Body of pancreas (tissue), 4 donors: ENCODE data around the gene DOCK2. TPM values are rescaled to one million over a fixed set of nuclear protein-coding genes. Genes with fewer than 3 reads are reported as not detected.

ENCODE experiments used
- ATAC-seq: fragments of 150-250 bp; one replicate; pipeline ENCODE4 v1.9.1; 2016
- DNase-seq, 4 donors: peaks; one replicate each; pipeline ENCODE4 v3.0.0-alpha.2; 2019
- H3K27ac ChIP-seq, 4 donors: fragments of 200-600 bp; sonication (generic); 1 replicate in 3 of 4; 2 replicates in 1 of 4; pipeline versions ENCODE4 v1.5.1 to v1.6.1; 2016 to 2019; ENCODE audit warnings: mild to moderate bottlenecking in 1 of 4, mixed read lengths in 1 of 4, moderate library complexity in 1 of 4
- H3K27me3 ChIP-seq, 2 donors: fragments of 200-600 bp; sonication (generic); one replicate each; pipeline ENCODE4 v1.6.0; 2016; ENCODE audit warnings: mild to moderate bottlenecking in 1 of 2
- H3K36me3 ChIP-seq, 2 donors: fragments of 200-600 bp; sonication (generic); replicated peaks in 1 of 2; 2 replicates each; pipeline ENCODE4 v1.5.1; 2016; ENCODE audit warnings: low read depth in 2 of 2; ENCODE audit not compliant: insufficient read depth in 1 of 2
- H3K4me1 ChIP-seq: fragments of 200-600 bp; sonication (generic); one replicate; pipeline ENCODE4 v1.6.0; 2016
- H3K4me3 ChIP-seq, 2 donors: fragments of 200-600 bp; sonication (generic); 1 replicate in 1 of 2; 2 replicates in 1 of 2; pipeline ENCODE4 v1.5.1; 2016 to 2019
- H3K9me3 ChIP-seq, 3 donors: fragments of 200-600 bp; sonication (generic); 1 replicate in 2 of 3; 2 replicates in 1 of 3; pipeline ENCODE4 v1.5.1; 2016
- POLR2A ChIP-seq, 3 donors: fragments of 450-650 bp; IDR thresholded peaks; one replicate each; pipeline ENCODE4 v1.6.1; 2016; ENCODE audit warnings: antibody characterized with exemption in 3 of 3, mild to moderate bottlenecking in 2 of 3
- WGBS, 2 donors: methylation state at CpG; one replicate each; pipeline ENCODE4 v1.1.5; 2017; 5-methylcytosine and 5-hydroxymethylcytosine counted together
- intact Hi-C: fragments of 100-400 bp; cut with DNase I; formaldehyde crosslinking; loops from one replicate; pipeline ENCODE4 v1.15.1; 2023
- total RNA-seq, 2 donors: library from RNA; depleted of rRNA; stranded (reverse); fragments of >200 nt; gene quantifications; one replicate each; pipeline ENCODE4 v1.1.0, GENCODE V29; 2016
- TF ChIP-seq, protein P1 (sequence below), 7 experiments: fragments of 450-650 bp in 4 of 7; fragments of 200-600 bp in 3 of 7; sonication (generic) in 3 of 7; IDR thresholded peaks; one replicate each; pipeline ENCODE4 v1.5.1; 2016 to 2019; ENCODE audit warnings: antibody characterized with exemption in 7 of 7

DOCK2 gene
- total RNA-seq, 2 donors from 2014 or later: 3.1 to 7.6 TPM

DNA sequence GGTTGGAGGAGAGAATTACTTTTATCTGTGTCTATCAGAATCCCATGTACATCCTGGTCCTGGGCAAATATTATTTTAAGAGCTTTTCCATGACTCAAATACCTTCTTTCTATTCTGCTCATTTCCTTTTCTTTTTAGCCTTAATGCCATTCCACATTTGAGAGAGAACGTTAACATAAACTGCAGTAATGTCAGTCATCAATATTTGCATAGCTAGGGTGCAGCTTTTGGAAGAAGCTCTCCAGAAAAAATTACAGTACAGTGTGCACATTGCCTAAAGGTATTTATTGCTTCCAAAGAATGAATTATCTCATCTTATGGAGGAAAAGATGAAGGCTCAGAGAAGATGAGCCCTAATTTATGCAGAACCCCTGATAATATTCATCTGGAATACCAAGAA is 284.9 kb downstream of the DOCK2 start:
- no peak for DNase-seq
- ATAC-seq: no peak
- no peaks in the 10 kb centered on the region for H3K27me3 ChIP-seq
- H3K36me3 ChIP-seq: no peaks in the 10 kb centered on the region
- H3K27ac ChIP-seq: no peak overlapping the region
- no peaks in the 10 kb centered on the region for H3K9me3 ChIP-seq
- TF ChIP-seq, protein P1, sequence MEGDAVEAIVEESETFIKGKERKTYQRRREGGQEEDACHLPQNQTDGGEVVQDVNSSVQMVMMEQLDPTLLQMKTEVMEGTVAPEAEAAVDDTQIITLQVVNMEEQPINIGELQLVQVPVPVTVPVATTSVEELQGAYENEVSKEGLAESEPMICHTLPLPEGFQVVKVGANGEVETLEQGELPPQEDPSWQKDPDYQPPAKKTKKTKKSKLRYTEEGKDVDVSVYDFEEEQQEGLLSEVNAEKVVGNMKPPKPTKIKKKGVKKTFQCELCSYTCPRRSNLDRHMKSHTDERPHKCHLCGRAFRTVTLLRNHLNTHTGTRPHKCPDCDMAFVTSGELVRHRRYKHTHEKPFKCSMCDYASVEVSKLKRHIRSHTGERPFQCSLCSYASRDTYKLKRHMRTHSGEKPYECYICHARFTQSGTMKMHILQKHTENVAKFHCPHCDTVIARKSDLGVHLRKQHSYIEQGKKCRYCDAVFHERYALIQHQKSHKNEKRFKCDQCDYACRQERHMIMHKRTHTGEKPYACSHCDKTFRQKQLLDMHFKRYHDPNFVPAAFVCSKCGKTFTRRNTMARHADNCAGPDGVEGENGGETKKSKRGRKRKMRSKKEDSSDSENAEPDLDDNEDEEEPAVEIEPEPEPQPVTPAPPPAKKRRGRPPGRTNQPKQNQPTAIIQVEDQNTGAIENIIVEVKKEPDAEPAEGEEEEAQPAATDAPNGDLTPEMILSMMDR (IDR thresholded peaks at IDR 0.05): no peak
- no peak for TF ChIP-seq POLR2A (IDR thresholded peaks at IDR 0.05)
- no peaks in the 10 kb centered on the region for H3K4me1 ChIP-seq
- intact Hi-C loops: no loop called here
- H3K4me3 ChIP-seq: no peak overlapping the region
- 23 to 25% methylated on average over 1 of the region's 1 CpG for whole genome bisulfite sequencing, 2 donors

- no peaks in the 10 kb centered on the region for H3K27me3 ChIP-seq
These were observed 285.4 kb downstream of the DOCK2 start for GRCh38 chr5:169922474-169922873.

GRCh38 chr5:169923988-169924387 is 286.9 kb downstream of the DOCK2 start:
- no peak overlapping the region for H3K4me3 ChIP-seq
- no peaks in the 10 kb centered on the region for H3K4me1 ChIP-seq
- intact Hi-C loops: no loop called here
- ATAC-seq (no peak), DNase-seq (no peak)
- no peaks in the 10 kb centered on the region for H3K36me3 ChIP-seq
- 53 to 55% methylated on average over 1 of the region's 1 CpG for WGBS, 2 donors
- no peak for TF ChIP-seq POLR2A (IDR thresholded peaks at IDR 0.05)
- TF ChIP-seq, protein P1 (IDR thresholded peaks at IDR 0.05): no peak
- no peaks in the 10 kb centered on the region for H3K9me3 ChIP-seq
- H3K27me3 ChIP-seq: no peaks in the 10 kb centered on the region
- no peak overlapping the region for H3K27ac ChIP-seq

More at GRCh38 chr5:169922474-169922873, 285.4 kb downstream of the DOCK2 start:
- intact Hi-C loops: no loop called here
- no peaks in the 10 kb centered on the region for H3K9me3 ChIP-seq
- no peaks in the 10 kb centered on the region for H3K4me1 ChIP-seq
- TF ChIP-seq, protein P1 (IDR thresholded peaks at IDR 0.05): no peak
- no peak for TF ChIP-seq POLR2A (IDR thresholded peaks at IDR 0.05)
- no peak overlapping the region for H3K4me3 ChIP-seq
- ATAC-seq (no peak), DNase-seq (no peak)
- H3K27ac ChIP-seq: no peak overlapping the region
- WGBS, 2 donors: 75 to 96% methylated on average over 1 of the region's 1 CpG
- H3K36me3 ChIP-seq: no peaks in the 10 kb centered on the region

DNA sequence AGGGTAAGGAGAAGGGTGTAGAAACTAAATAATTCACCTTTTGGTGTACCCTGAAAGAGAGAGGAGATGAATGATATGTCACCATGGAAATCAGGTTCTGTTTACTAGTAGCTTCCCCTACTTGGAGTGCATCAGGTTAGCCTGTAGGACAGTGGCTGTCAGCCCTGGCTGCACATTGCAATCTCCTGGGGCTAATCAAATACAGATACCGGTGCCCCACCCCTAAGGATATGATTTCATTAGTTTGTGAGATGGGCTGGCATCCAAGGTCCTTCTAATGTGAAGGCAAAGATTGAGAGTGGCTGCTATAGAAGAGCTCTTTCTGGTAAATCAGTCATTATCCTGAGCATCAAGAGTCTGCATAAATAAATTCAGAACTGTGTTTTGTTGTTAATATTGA is 296.1 kb downstream of the DOCK2 start:
- no peak overlapping the region for H3K4me3 ChIP-seq
- DNase-seq: no peak
- no peaks in the 10 kb centered on the region for H3K27me3 ChIP-seq
- no peaks in the 10 kb centered on the region for H3K36me3 ChIP-seq
- no peak for ATAC-seq
- H3K9me3 ChIP-seq: no peaks in the 10 kb centered on the region
- H3K27ac ChIP-seq: no peak overlapping the region
- intact Hi-C loops: no loop called here
- no peaks in the 10 kb centered on the region for H3K4me1 ChIP-seq
- WGBS, 2 donors: 0 to 30% methylated on average over 1 of the region's 1 CpG
- no peak for TF ChIP-seq POLR2A (IDR thresholded peaks at IDR 0.05)
- TF ChIP-seq, protein P1 (IDR thresholded peaks at IDR 0.05): no peak

DNA sequence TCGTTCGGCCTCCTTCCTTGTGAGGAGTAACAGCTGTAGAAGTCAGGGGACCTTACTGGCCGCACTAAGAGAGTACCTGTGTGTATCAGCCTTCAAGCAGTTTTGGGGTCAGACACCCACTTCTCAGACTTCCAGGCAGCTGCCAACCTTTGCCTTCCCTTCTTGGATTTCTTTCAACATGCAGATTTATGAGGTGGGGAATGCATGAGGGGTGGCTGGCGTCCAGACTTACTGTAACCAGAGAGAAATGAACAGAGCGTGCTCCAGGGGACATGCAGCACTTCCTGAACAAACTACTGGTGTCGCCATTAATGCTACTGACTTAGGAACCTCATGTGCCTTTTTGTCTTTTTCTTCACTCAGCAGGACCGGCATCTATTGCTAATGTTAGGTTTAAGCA is 296.5 kb downstream of the DOCK2 start:
- no peaks in the 10 kb centered on the region for H3K4me1 ChIP-seq
- H3K9me3 ChIP-seq: no peaks in the 10 kb centered on the region
- WGBS, 2 donors: 62 to 66% methylated on average over 7 of the region's 7 CpGs
- TF ChIP-seq, protein P1 (IDR thresholded peaks at IDR 0.05): no peak
- no peak for TF ChIP-seq POLR2A (IDR thresholded peaks at IDR 0.05)
- DNase-seq (no peak), ATAC-seq (no peak)
- no peak overlapping the region for H3K4me3 ChIP-seq
- no peaks in the 10 kb centered on the region for H3K36me3 ChIP-seq
- H3K27me3 ChIP-seq: no peaks in the 10 kb centered on the region
- intact Hi-C loops: no loop called here
- no peak overlapping the region for H3K27ac ChIP-seq
